WTC11 (cell line): ENCODE data around the gene SPATA17. TPM values are rescaled to one million over a fixed set of nuclear protein-coding genes. Genes with fewer than 3 reads are reported as not detected.

ENCODE experiments used
- ATAC-seq: fragments of 200-7000 bp; cut with Tn5 transposase; 2 replicates; pipeline ENCODE4 v1.10.0; 2021; ENCODE audit warnings: mild to moderate bottlenecking, moderate library complexity
- CTCF ChIA-PET: fragments of 300-600 bp; sonication (Branson Sonifier 250); formaldehyde crosslinking; loops from one replicate; lab custom pipeline; 2021; ENCODE audit warnings: antibody characterized with exemption; lab: Charles Lee
- POLR2A ChIA-PET: fragments of 350-600 bp; sonication (Branson Sonifier 250); formaldehyde crosslinking; loops from one replicate; lab custom pipeline; 2021; ENCODE audit warnings: antibody characterized with exemption; lab: Charles Lee
- DNase-seq: peaks from one replicate; pipeline ENCODE4 v3.0.0; 2021; ENCODE audit warnings: low spot score
- H3K27ac Mint-ChIP-seq: 2 replicates; pipeline ENCODE4 v1.8.0; 2021; ENCODE audit warnings: mixed read lengths
- H3K27me3 Mint-ChIP-seq: 2 replicates; pipeline ENCODE4 v1.8.0; 2021; ENCODE audit warnings: low read depth, mild to moderate bottlenecking, moderate library complexity, mixed read lengths
- H3K36me3 Mint-ChIP-seq: 2 replicates; pipeline ENCODE4 v1.8.0; 2021; ENCODE audit warnings: mixed read lengths
- H3K4me1 Mint-ChIP-seq: 2 replicates; pipeline ENCODE4 v1.8.0; 2022; ENCODE audit warnings: mixed read lengths
- H3K4me3 Mint-ChIP-seq: 2 replicates; pipeline ENCODE4 v1.8.0; 2021; ENCODE audit warnings: mild to moderate bottlenecking, moderate library complexity, mixed read lengths
- H3K9me3 Mint-ChIP-seq: 2 replicates; pipeline ENCODE4 v1.8.0; 2021; ENCODE audit warnings: mixed read lengths
- CREM ChIP-seq: sonication (generic); formaldehyde crosslinking; IDR thresholded peaks from 2 replicates; pipeline ENCODE4 v1.8.1; 2022; ENCODE audit warnings: mild to moderate bottlenecking, missing genetic modification reagents, moderate library complexity
- ELF4 ChIP-seq: sonication (generic); formaldehyde crosslinking; IDR thresholded peaks from 2 replicates; pipeline ENCODE4 v1.8.1; 2022; ENCODE audit warnings: low read depth, mild to moderate bottlenecking, moderate library complexity, missing genetic modification reagents
- ERG ChIP-seq: fragments of 250-450 bp; sonication (Bioruptor Pico); IDR thresholded peaks from 2 replicates; pipeline ENCODE4 v1.8.0; 2021; ENCODE audit warnings: mild to moderate bottlenecking
- ESRRA ChIP-seq: sonication (generic); formaldehyde crosslinking; IDR thresholded peaks from 2 replicates; pipeline ENCODE4 v1.8.1; 2022; ENCODE audit warnings: mild to moderate bottlenecking, missing genetic modification reagents, borderline replicate concordance
- FOXP1 ChIP-seq: sonication (generic); formaldehyde crosslinking; IDR thresholded peaks from 2 replicates; pipeline ENCODE4 v1.8.0; 2022; ENCODE audit warnings: missing genetic modification reagents, mild to moderate bottlenecking, moderate library complexity, borderline replicate concordance
- NFYB ChIP-seq: sonication (generic); formaldehyde crosslinking; conservative IDR thresholded peaks from 2 replicates; pipeline ENCODE4 v1.8.0; 2022; ENCODE audit warnings: low read depth, missing genetic modification reagents
- PRRX2 ChIP-seq: fragments of 250-450 bp; sonication (Bioruptor Pico); IDR thresholded peaks from 2 replicates; pipeline ENCODE4 v1.8.0; 2021; ENCODE audit warnings: mild to moderate bottlenecking
- SMAD4 ChIP-seq: sonication (generic); formaldehyde crosslinking; IDR thresholded peaks from 2 replicates; pipeline ENCODE4 v1.8.0; 2022; ENCODE audit warnings: mild to moderate bottlenecking, missing genetic modification reagents
- SP1 ChIP-seq: sonication (generic); formaldehyde crosslinking; conservative IDR thresholded peaks from 2 replicates; pipeline ENCODE4 v1.8.1; 2022; ENCODE audit warnings: missing genetic modification reagents
- TEAD1 ChIP-seq: sonication (generic); formaldehyde crosslinking; IDR thresholded peaks from 2 replicates; pipeline ENCODE4 v1.8.0; 2022; ENCODE audit warnings: mild to moderate bottlenecking, missing genetic modification reagents
- TEAD4 ChIP-seq: sonication (generic); formaldehyde crosslinking; IDR thresholded peaks from 2 replicates; pipeline ENCODE4 v1.8.0; 2022; ENCODE audit warnings: mild to moderate bottlenecking, missing genetic modification reagents
- ZNF138 ChIP-seq: sonication (generic); formaldehyde crosslinking; conservative IDR thresholded peaks from 2 replicates; pipeline ENCODE4 v1.8.1; 2022; ENCODE audit warnings: mild to moderate bottlenecking, moderate library complexity, missing genetic modification reagents
- ZNF219 ChIP-seq: sonication (generic); formaldehyde crosslinking; IDR thresholded peaks from 2 replicates; pipeline ENCODE4 v1.8.0; 2023; ENCODE audit warnings: missing genetic modification reagents, mild to moderate bottlenecking, borderline replicate concordance
- total RNA-seq: library from RNA; stranded (reverse); gene quantifications from 3 replicates; pipeline ENCODE4 v1.2.3, GENCODE V29; 2021
- TF ChIP-seq, protein P1 (sequence below): sonication (generic); formaldehyde crosslinking; IDR thresholded peaks from 2 replicates; pipeline ENCODE4 v1.8.1; 2023; ENCODE audit warnings: mild to moderate bottlenecking, moderate library complexity, missing genetic modification reagents
- TF ChIP-seq, protein P2 (sequence below): sonication (generic); formaldehyde crosslinking; IDR thresholded peaks from 2 replicates; pipeline ENCODE4 v1.8.1; 2023; ENCODE audit warnings: mild to moderate bottlenecking, missing genetic modification reagents, moderate library complexity
- TF ChIP-seq, protein P3 (sequence below): sonication (generic); formaldehyde crosslinking; IDR thresholded peaks from 2 replicates; pipeline ENCODE4 v1.8.1; 2023; ENCODE audit warnings: mild to moderate bottlenecking, missing genetic modification reagents, moderate library complexity
- TF ChIP-seq, protein P4 (sequence below): fragments of 250-450 bp; sonication (Bioruptor Pico); conservative IDR thresholded peaks from 2 replicates; pipeline ENCODE4 v1.9.0; 2021; ENCODE audit warnings: mild to moderate bottlenecking
- TF ChIP-seq, protein P5 (sequence below): sonication (generic); formaldehyde crosslinking; IDR thresholded peaks from 2 replicates; pipeline ENCODE4 v1.8.0; 2022; ENCODE audit warnings: missing genetic modification reagents
- TF ChIP-seq, protein P6 (sequence below): sonication (generic); formaldehyde crosslinking; IDR thresholded peaks from 2 replicates; pipeline ENCODE4 v1.8.1; 2022; ENCODE audit warnings: low read depth, missing genetic modification reagents, borderline replicate concordance

Gene SPATA17
- total RNA-seq, 1 experiment from 2014 or later = 1.3 TPM

DNA sequence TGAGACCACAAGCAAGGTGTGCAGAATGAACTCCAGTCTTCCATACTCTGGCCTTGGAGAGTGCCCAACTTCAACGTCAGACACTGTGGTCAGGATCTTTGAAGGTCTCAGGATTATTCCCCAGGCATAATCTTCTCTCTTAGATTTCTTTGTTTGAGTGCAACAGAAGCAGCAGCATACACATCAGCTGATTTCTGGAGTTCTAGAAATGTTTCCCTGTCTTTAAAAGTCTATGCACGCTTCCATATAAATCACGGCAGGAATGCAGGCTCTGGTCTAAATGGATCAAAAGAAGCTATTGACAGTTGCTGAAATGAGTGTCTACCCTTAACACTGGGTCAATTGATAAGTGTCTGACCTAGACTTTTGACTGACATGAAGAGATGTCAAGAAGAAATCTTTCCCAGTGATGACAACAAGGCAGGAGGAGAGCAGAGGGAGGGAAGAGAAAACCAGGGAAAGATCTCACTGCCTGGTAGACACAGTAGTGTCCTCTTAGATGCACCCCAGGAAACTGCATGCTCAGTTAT is 279.7 kb downstream of the SPATA17 start:
- ATAC-seq (no peak), DNase-seq (no peak)
- no peak overlapping the region for H3K4me3 Mint-ChIP-seq
- CTCF ChIA-PET = no interaction called here
- no peak overlapping the region for H3K27ac Mint-ChIP-seq
- no peaks in the 10 kb centered on the region for H3K27me3 Mint-ChIP-seq
- POLR2A ChIA-PET = no interaction called here
- H3K4me1 Mint-ChIP-seq = no peaks in the 10 kb centered on the region
- no peaks in the 10 kb centered on the region for H3K36me3 Mint-ChIP-seq
- TF ChIP-seq TEAD4 (CRISPR knock-in tag) (no peak), CREM (CRISPR knock-in tag) (no peak), TEAD1 (CRISPR knock-in tag) (no peak), PRRX2 (no peak), ZNF219 (CRISPR knock-in tag) (no peak), ZNF138 (no peak), ERG (CRISPR knock-in tag) (no peak), ELF4 (CRISPR knock-in tag) (no peak), SMAD4 (CRISPR knock-in tag) (no peak), FOXP1 (no peak), SP1 (CRISPR knock-in tag) (no peak), NFYB (no peak), ESRRA (CRISPR knock-in tag) (no peak)
- TF ChIP-seq, protein P1, sequence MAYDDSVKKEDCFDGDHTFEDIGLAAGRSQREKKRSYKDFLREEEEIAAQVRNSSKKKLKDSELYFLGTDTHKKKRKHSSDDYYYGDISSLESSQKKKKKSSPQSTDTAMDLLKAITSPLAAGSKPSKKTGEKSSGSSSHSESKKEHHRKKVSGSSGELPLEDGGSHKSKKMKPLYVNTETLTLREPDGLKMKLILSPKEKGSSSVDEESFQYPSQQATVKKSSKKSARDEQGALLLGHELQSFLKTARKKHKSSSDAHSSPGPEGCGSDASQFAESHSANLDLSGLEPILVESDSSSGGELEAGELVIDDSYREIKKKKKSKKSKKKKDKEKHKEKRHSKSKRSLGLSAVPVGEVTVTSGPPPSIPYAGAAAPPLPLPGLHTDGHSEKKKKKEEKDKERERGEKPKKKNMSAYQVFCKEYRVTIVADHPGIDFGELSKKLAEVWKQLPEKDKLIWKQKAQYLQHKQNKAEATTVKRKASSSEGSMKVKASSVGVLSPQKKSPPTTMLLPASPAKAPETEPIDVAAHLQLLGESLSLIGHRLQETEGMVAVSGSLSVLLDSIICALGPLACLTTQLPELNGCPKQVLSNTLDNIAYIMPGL (CRISPR knock-in tag) = no peak
- TF ChIP-seq, protein P2, sequence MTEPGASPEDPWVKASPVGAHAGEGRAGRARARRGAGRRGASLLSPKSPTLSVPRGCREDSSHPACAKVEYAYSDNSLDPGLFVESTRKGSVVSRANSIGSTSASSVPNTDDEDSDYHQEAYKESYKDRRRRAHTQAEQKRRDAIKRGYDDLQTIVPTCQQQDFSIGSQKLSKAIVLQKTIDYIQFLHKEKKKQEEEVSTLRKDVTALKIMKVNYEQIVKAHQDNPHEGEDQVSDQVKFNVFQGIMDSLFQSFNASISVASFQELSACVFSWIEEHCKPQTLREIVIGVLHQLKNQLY (CRISPR knock-in tag) = no peak
- TF ChIP-seq, protein P3, sequence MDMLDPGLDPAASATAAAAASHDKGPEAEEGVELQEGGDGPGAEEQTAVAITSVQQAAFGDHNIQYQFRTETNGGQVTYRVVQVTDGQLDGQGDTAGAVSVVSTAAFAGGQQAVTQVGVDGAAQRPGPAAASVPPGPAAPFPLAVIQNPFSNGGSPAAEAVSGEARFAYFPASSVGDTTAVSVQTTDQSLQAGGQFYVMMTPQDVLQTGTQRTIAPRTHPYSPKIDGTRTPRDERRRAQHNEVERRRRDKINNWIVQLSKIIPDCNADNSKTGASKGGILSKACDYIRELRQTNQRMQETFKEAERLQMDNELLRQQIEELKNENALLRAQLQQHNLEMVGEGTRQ (CRISPR knock-in tag) = no peak
- TF ChIP-seq, protein P4, sequence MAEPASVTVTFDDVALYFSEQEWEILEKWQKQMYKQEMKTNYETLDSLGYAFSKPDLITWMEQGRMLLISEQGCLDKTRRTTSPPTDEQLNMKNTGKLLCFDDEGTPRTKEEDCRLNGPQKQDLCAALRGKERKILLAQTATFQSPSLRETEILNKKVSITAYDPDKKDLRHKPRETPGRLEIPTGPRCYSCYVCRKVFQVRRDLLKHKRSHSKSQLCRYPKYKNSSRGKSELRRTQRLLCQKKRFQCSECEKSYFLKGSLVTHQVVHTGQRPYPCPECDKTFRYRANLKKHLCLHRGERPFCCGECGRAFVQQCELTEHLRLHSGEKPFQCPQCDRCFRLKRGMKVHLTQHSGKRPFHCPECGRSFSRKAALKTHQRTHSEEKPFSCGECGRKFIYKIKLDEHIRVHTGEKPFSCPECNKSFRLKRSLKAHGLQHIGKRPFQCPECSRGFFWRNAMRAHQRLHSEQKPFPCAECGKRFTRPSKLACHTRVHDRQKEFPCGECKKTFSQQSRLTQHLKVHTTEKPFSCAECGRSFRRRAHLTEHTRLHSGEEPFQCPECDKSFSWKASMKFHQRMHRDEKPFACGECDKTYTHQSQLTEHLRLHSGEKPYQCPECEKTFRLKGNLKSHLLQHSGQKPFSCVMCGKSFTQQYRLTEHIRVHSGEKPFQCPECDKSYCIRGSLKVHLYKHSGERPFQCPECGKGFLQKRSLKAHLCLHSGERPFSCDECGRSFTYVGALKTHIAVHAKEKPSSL (CRISPR knock-in tag) = no peak
- TF ChIP-seq, protein P5, sequence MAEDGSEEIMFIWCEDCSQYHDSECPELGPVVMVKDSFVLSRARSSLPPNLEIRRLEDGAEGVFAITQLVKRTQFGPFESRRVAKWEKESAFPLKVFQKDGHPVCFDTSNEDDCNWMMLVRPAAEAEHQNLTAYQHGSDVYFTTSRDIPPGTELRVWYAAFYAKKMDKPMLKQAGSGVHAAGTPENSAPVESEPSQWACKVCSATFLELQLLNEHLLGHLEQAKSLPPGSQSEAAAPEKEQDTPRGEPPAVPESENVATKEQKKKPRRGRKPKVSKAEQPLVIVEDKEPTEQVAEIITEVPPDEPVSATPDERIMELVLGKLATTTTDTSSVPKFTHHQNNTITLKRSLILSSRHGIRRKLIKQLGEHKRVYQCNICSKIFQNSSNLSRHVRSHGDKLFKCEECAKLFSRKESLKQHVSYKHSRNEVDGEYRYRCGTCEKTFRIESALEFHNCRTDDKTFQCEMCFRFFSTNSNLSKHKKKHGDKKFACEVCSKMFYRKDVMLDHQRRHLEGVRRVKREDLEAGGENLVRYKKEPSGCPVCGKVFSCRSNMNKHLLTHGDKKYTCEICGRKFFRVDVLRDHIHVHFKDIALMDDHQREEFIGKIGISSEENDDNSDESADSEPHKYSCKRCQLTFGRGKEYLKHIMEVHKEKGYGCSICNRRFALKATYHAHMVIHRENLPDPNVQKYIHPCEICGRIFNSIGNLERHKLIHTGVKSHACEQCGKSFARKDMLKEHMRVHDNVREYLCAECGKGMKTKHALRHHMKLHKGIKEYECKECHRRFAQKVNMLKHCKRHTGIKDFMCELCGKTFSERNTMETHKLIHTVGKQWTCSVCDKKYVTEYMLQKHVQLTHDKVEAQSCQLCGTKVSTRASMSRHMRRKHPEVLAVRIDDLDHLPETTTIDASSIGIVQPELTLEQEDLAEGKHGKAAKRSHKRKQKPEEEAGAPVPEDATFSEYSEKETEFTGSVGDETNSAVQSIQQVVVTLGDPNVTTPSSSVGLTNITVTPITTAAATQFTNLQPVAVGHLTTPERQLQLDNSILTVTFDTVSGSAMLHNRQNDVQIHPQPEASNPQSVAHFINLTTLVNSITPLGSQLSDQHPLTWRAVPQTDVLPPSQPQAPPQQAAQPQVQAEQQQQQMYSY = no peak
- TF ChIP-seq, protein P6, sequence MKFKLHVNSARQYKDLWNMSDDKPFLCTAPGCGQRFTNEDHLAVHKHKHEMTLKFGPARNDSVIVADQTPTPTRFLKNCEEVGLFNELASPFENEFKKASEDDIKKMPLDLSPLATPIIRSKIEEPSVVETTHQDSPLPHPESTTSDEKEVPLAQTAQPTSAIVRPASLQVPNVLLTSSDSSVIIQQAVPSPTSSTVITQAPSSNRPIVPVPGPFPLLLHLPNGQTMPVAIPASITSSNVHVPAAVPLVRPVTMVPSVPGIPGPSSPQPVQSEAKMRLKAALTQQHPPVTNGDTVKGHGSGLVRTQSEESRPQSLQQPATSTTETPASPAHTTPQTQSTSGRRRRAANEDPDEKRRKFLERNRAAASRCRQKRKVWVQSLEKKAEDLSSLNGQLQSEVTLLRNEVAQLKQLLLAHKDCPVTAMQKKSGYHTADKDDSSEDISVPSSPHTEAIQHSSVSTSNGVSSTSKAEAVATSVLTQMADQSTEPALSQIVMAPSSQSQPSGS (CRISPR knock-in tag) = no peak
- H3K9me3 Mint-ChIP-seq = no peaks in the 10 kb centered on the region
